22Rv1 (cell line): ENCODE results near the gene ZYG11B.

Source experiments
- CTCF ChIP-seq: fragments of 450-650 bp; IDR thresholded peaks from 2 replicates; pipeline ENCODE4 v1.5.1; 2017; ENCODE audit warnings: mild to moderate bottlenecking
- ZFX ChIP-seq: fragments of 450-650 bp; IDR thresholded peaks from 2 replicates; pipeline ENCODE4 v1.6.1; 2017; ENCODE audit warnings: antibody characterized with exemption, borderline replicate concordance

GRCh38 chr1:52697795-52698674, 28.2 kb upstream of the ZYG11B start, which contains the start of gene COA7:
- no peak for TF ChIP-seq CTCF
- no peak for TF ChIP-seq ZFX
